ENCODE measurements around the gene ERBB2. TPM values are rescaled to one million over a fixed set of nuclear protein-coding genes. Genes with fewer than 3 reads are reported as not detected.

The ERBB2 gene
- total and polyA plus RNA-seq, 2 of the 13 experiments (the other 11 are each of a cell fraction or from before 2014, with no cell fraction given): 57.7 to 64.1 TPM

DNA sequence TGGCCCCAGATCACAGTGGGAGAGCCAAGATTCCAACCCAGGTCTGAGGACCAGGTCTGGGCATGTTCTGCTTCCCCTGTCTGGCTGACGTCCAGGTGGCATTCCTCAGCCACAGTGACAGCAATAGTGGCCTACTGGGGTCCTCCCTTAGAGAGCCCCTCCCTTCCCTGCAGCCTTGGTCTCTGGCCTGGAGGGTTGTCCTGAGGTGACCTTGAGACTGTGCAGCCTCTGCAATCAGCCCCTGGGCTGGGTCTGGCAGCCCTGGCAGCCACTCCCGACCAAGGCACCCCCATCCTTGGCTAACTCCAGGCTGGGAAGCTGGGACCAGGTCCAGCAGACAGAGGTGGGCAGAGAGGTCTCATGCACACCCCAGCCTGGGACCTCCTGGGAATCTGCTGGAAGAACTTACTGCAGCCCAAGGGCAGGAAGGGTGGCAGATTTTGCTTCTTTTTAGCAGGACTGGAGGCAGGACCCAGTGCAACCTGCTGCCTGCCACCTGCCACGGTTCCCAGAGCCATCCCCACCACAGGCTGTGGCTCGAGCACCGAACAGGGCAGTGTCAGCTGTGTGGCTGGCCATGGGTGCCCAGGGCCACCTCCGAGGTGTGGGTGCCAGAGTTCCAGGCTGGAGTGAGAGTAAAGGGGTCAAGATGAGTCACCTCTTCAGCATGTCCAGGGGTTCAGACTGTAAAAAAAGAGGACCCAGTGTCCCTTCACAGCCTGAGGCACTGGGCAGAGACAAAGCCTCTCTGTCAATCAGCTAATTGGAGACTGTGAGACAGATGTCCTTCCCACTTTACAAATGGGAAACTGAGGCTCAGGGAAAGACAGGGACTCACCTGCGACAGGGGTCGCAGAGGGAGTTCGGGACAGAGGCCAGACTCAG lies 50.5 kb downstream of the ERBB2 start (continued):
- TF ChIP-seq ZBTB20 (CRISPR knock-in tag; IDR thresholded peaks at IDR 0.05; ENCODE audit: borderline replicate concordance, low read depth) (no peak), ZNF598 (CRISPR knock-in tag; IDR thresholded peaks at IDR 0.05; ENCODE audit: borderline replicate concordance) (peak; percentile 84; the same call in 1 of the 2 replicates), CHCHD3 (CRISPR knock-in tag; IDR thresholded peaks at IDR 0.05) (no peak), ZMAT3 (CRISPR knock-in tag; conservative IDR thresholded peaks at IDR 0.05) (no peak), MAFG (CRISPR knock-in tag; IDR thresholded peaks at IDR 0.05) (no peak), ATF7-NPFF (CRISPR knock-in tag; IDR thresholded peaks at IDR 0.05; ENCODE audit: low read depth) (0 out of 2 replicates have a peak, but pooled peaks have one; percentile 55), ZNF251 (CRISPR knock-in tag; IDR thresholded peaks at IDR 0.05) (no peak), GATA4 (IDR thresholded peaks at IDR 0.05; ENCODE audit: borderline replicate concordance, low read depth) (no peak), ZNF225 (CRISPR knock-in tag; IDR thresholded peaks at IDR 0.05) (peak; percentile 65; the same call in 1 of the 2 replicates), ZNF557 (CRISPR knock-in tag; IDR thresholded peaks at IDR 0.05) (no peak)
- TF ChIP-seq, protein P1, sequence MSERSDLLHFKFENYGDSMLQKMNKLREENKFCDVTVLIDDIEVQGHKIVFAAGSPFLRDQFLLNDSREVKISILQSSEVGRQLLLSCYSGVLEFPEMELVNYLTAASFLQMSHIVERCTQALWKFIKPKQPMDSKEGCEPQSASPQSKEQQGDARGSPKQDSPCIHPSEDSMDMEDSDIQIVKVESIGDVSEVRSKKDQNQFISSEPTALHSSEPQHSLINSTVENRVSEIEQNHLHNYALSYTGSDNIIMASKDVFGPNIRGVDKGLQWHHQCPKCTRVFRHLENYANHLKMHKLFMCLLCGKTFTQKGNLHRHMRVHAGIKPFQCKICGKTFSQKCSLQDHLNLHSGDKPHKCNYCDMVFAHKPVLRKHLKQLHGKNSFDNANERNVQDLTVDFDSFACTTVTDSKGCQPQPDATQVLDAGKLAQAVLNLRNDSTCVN (CRISPR knock-in tag; IDR thresholded peaks at IDR 0.05; ENCODE audit: borderline replicate concordance): no peak
- TF ChIP-seq, protein P2, sequence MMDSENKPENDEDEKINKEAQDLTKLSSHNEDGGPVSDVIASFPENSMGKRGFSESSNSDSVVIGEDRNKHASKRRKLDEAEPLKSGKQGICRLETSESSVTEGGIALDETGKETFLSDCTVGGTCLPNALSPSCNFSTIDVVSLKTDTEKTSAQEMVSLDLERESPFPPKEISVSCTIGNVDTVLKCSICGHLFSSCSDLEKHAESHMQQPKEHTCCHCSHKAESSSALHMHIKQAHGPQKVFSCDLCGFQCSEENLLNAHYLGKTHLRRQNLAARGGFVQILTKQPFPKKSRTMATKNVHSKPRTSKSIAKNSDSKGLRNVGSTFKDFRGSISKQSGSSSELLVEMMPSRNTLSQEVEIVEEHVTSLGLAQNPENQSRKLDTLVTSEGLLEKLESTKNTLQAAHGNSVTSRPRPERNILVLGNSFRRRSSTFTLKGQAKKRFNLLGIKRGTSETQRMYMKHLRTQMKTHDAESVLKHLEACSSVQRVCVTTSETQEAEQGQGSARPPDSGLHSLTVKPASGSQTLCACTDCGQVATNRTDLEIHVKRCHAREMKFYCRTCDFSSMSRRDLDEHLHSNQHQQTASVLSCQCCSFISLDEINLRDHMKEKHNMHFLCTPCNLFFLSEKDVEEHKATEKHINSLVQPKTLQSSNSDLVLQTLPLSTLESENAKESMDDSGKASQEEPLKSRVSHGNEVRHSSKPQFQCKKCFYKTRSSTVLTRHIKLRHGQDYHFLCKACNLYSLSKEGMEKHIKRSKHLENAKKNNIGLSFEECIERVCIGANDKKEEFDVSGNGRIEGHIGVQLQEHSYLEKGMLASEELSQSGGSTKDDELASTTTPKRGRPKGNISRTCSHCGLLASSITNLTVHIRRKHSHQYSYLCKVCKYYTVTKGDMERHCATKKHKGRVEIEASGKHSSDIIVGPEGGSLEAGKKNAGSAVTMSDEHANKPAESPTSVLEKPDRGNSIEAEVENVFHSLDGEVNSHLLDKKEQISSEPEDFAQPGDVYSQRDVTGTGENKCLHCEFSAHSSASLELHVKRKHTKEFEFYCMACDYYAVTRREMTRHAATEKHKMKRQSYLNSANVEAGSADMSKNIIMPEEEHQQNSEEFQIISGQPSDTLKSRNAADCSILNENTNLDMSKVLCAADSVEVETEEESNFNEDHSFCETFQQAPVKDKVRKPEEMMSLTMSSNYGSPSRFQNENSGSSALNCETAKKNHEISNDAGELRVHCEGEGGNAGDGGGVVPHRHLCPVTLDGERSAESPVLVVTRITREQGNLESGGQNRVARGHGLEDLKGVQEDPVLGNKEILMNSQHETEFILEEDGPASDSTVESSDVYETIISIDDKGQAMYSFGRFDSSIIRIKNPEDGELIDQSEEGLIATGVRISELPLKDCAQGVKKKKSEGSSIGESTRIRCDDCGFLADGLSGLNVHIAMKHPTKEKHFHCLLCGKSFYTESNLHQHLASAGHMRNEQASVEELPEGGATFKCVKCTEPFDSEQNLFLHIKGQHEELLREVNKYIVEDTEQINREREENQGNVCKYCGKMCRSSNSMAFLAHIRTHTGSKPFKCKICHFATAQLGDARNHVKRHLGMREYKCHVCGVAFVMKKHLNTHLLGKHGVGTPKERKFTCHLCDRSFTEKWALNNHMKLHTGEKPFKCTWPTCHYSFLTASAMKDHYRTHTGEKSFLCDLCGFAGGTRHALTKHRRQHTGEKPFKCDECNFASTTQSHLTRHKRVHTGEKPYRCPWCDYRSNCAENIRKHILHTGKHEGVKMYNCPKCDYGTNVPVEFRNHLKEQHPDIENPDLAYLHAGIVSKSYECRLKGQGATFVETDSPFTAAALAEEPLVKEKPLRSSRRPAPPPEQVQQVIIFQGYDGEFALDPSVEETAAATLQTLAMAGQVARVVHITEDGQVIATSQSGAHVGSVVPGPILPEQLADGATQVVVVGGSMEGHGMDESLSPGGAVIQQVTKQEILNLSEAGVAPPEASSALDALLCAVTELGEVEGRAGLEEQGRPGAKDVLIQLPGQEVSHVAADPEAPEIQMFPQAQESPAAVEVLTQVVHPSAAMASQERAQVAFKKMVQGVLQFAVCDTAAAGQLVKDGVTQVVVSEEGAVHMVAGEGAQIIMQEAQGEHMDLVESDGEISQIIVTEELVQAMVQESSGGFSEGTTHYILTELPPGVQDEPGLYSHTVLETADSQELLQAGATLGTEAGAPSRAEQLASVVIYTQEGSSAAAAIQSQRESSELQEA (CRISPR knock-in tag; IDR thresholded peaks at IDR 0.05; ENCODE audit: not compliant biosample characterization): peak; percentile 80
- TF ChIP-seq, protein P3, sequence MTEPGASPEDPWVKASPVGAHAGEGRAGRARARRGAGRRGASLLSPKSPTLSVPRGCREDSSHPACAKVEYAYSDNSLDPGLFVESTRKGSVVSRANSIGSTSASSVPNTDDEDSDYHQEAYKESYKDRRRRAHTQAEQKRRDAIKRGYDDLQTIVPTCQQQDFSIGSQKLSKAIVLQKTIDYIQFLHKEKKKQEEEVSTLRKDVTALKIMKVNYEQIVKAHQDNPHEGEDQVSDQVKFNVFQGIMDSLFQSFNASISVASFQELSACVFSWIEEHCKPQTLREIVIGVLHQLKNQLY (CRISPR knock-in tag; IDR thresholded peaks at IDR 0.05): no peak
- TF ChIP-seq, protein P4, sequence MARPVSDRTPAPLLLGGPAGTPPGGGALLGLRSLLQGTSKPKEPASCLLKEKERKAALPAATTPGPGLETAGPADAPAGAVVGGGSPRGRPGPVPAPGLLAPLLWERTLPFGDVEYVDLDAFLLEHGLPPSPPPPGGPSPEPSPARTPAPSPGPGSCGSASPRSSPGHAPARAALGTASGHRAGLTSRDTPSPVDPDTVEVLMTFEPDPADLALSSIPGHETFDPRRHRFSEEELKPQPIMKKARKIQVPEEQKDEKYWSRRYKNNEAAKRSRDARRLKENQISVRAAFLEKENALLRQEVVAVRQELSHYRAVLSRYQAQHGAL (CRISPR knock-in tag; IDR thresholded peaks at IDR 0.05; ENCODE audit: not compliant biosample characterization): no peak
- TF ChIP-seq, protein P5, sequence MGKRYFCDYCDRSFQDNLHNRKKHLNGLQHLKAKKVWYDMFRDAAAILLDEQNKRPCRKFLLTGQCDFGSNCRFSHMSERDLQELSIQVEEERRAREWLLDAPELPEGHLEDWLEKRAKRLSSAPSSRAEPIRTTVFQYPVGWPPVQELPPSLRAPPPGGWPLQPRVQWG (CRISPR knock-in tag; IDR thresholded peaks at IDR 0.05; ENCODE audit: borderline replicate concordance, low read depth): no peak
- TF ChIP-seq, protein P6, sequence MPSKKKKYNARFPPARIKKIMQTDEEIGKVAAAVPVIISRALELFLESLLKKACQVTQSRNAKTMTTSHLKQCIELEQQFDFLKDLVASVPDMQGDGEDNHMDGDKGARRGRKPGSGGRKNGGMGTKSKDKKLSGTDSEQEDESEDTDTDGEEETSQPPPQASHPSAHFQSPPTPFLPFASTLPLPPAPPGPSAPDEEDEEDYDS (CRISPR knock-in tag; IDR thresholded peaks at IDR 0.05): no peak
